ENCODE results near the gene CHN2. TPM values are rescaled to one million over a fixed set of nuclear protein-coding genes. Genes with fewer than 3 reads are reported as not detected.

The CHN2 gene
- total RNA-seq, 1 experiment from 2014 or later, result 0.15 TPM

GRCh38 chr7:29469281-29469680, 274.7 kb downstream of the CHN2 start:
- Histone ChIP-seq H3K4me3 (ENCODE audit: low read depth in 2 of 2, low read length in 2 of 2) (no peak overlapping the region), H3K9me3 (ENCODE audit: control insufficient read depth, insufficient read depth, low read depth, low read length) (no peaks in the 10 kb centered on the region), H3K4me1 (ENCODE audit: control insufficient read depth, insufficient read depth, low read length) (no peaks in the 10 kb centered on the region), H3K27me3 (ENCODE audit: control insufficient read depth, insufficient read depth, low read length) (peaks cover 52% of the 10 kb centered on the region), H3K27ac (ENCODE audit: low read length) (no peak overlapping the region), H3K36me3 (ENCODE audit: control insufficient read depth, insufficient read depth, low read length) (no peaks in the 10 kb centered on the region)
- ChIA-PET POLR2A (no interaction called here), CTCF (no interaction called here)
- no TSS peak for BruUV-seq (replicated peaks)
- TF ChIP-seq TCF7L2 (IDR thresholded peaks at IDR 0.05; ENCODE audit: low read depth, low read length) (no peak), POLR2AphosphoS5 (IDR thresholded peaks at IDR 0.05; ENCODE audit: low read depth, low read length) (no peak), CTCF (IDR thresholded peaks at IDR 0.05) (no peak), REST (IDR thresholded peaks at IDR 0.05; ENCODE audit: insufficient read depth in 1 of 2, low read depth in 2 of 2, low read length in 1 of 2) (no peak), SIN3A (IDR thresholded peaks at IDR 0.05; ENCODE audit: borderline replicate concordance, insufficient read depth, low read depth, low read length) (no peak)
- in situ Hi-C loops (cut with HindIII; ENCODE audit: low pct_unique_long_range_greater_than_20kb, low sequenced_read_pairs), result no loop called here
- no peak for ATAC-seq
- DNase-seq (ENCODE audit: low read depth, low spot score), result no peak
- intact Hi-C loops (cut with micrococcal nuclease; ENCODE audit: unreplicated experiment), result no loop called here

- no peaks in the 10 kb centered on the region for H3K9me3 ChIP-seq (ENCODE audit: control insufficient read depth, insufficient read depth, low read depth, low read length)
- H3K27ac ChIP-seq (ENCODE audit: low read length), result no peak overlapping the region
- ChIA-PET POLR2A (no interaction called here), CTCF (no interaction called here)
- ATAC-seq, result no peak
- no peak overlapping the region for H3K4me3 ChIP-seq (ENCODE audit: low read depth in 2 of 2, low read length in 2 of 2)
- no TSS peak for BruUV-seq (replicated peaks)
- no peaks in the 10 kb centered on the region for H3K4me1 ChIP-seq (ENCODE audit: control insufficient read depth, insufficient read depth, low read length)
- peaks cover 54% of the 10 kb centered on the region for H3K27me3 ChIP-seq (ENCODE audit: control insufficient read depth, insufficient read depth, low read length)
- no peak for DNase-seq (ENCODE audit: low read depth, low spot score)
- in situ Hi-C loops (cut with HindIII; ENCODE audit: low pct_unique_long_range_greater_than_20kb, low sequenced_read_pairs), result no loop called here
- H3K36me3 ChIP-seq (ENCODE audit: control insufficient read depth, insufficient read depth, low read length), result no peaks in the 10 kb centered on the region
- no peak for TF ChIP-seq POLR2AphosphoS5 (IDR thresholded peaks at IDR 0.05; ENCODE audit: low read depth, low read length)
- TF ChIP-seq REST (IDR thresholded peaks at IDR 0.05; ENCODE audit: insufficient read depth in 1 of 2, low read depth in 2 of 2, low read length in 1 of 2), result no peak
- no peak for TF ChIP-seq TCF7L2 (IDR thresholded peaks at IDR 0.05; ENCODE audit: low read depth, low read length)
- no peak for TF ChIP-seq CTCF (IDR thresholded peaks at IDR 0.05)
- no peak for TF ChIP-seq SIN3A (IDR thresholded peaks at IDR 0.05; ENCODE audit: borderline replicate concordance, insufficient read depth, low read depth, low read length)
- intact Hi-C loops (cut with micrococcal nuclease; ENCODE audit: unreplicated experiment), result no loop called here
These were observed 275.5 kb downstream of the CHN2 start for GRCh38 chr7:29469976-29470557.

All from Panc1 (cell line).